Keratinocyte (primary cell): ENCODE results near the gene APCDD1L. TPM values are rescaled to one million over a fixed set of nuclear protein-coding genes. Genes with fewer than 3 reads are reported as not detected.

Experiments
- DNase-seq: peaks from one replicate; pipeline ENCODE4 v3.0.0-alpha.2; 2011; ENCODE audit warnings: low read depth, missing footprints, low spot score
- FAIRE-seq: peaks from 2 replicates; lab custom pipeline; 2011; peaks lifted over from hg19 to GRCh38; lab: Jason Lieb, UNC
- H2AFZ ChIP-seq: 2 replicates; pipeline ENCODE4 v1.6.0; 2012; ENCODE audit warnings: low read length, control low read depth, inconsistent platforms; ENCODE audit not compliant: control insufficient read depth
- H3K27ac ChIP-seq: 2 replicates; pipeline ENCODE4 v1.5.1; 2011; ENCODE audit warnings: low read length; ENCODE audit not compliant: control insufficient read depth, insufficient read depth
- H3K27me3 ChIP-seq: 3 replicates; pipeline ENCODE4 v1.6.0; 2011; ENCODE audit warnings: low read length; ENCODE audit not compliant: control insufficient read depth, insufficient read depth; ENCODE audit errors: extremely low read depth
- H3K36me3 ChIP-seq, 2 experiments: 2 replicates in 1 of 2; 3 replicates in 1 of 2; pipeline ENCODE4 v1.5.1; 2011; ENCODE audit warnings: low read length in 2 of 2, mild to moderate bottlenecking in 1 of 2; ENCODE audit not compliant: control insufficient read depth in 2 of 2, insufficient read depth in 2 of 2; ENCODE audit errors: extremely low read depth in 1 of 2
- H3K4me1 ChIP-seq: 3 replicates; pipeline ENCODE4 v1.5.1; 2011; ENCODE audit warnings: low read length; ENCODE audit not compliant: control insufficient read depth, insufficient read depth; ENCODE audit errors: extremely low read depth
- H3K4me2 ChIP-seq: 3 replicates; pipeline ENCODE4 v1.6.0; 2011; ENCODE audit warnings: low read depth, low read length; ENCODE audit not compliant: control insufficient read depth, insufficient read depth; ENCODE audit errors: extremely low read depth
- H3K4me3 ChIP-seq, 3 experiments: fragments of 200-600 bp in 1 of 3; sonication (generic) in 1 of 3; 2 replicates in 2 of 3; 3 replicates in 1 of 3; pipeline ENCODE4 v1.5.1; 2011 to 2016; ENCODE audit warnings: low read length in 3 of 3, mild to moderate bottlenecking in 3 of 3, control low read depth in 2 of 3, inconsistent platforms in 1 of 3, low read depth in 1 of 3, mixed read lengths in 1 of 3, mixed run types in 1 of 3, moderate library complexity in 1 of 3; ENCODE audit not compliant: control insufficient read depth in 2 of 3, insufficient read depth in 2 of 3; ENCODE audit errors: extremely low read depth in 1 of 3
- H3K79me2 ChIP-seq: 2 replicates; pipeline ENCODE4 v1.6.0; 2012; ENCODE audit warnings: low read length; ENCODE audit not compliant: control insufficient read depth, insufficient read depth
- H3K9ac ChIP-seq: 3 replicates; pipeline ENCODE4 v1.6.0; 2011; ENCODE audit warnings: low read length; ENCODE audit not compliant: control insufficient read depth, insufficient read depth; ENCODE audit errors: extremely low read depth
- H3K9me1 ChIP-seq: 3 replicates; pipeline ENCODE4 v1.6.0; 2011; ENCODE audit warnings: low read length; ENCODE audit not compliant: control insufficient read depth, insufficient read depth; ENCODE audit errors: extremely low read depth
- H3K9me3 ChIP-seq: 2 replicates; pipeline ENCODE4 v1.5.1; 2012; ENCODE audit warnings: low read depth, low read length; ENCODE audit not compliant: control insufficient read depth
- H4K20me1 ChIP-seq: 3 replicates; pipeline ENCODE4 v1.6.0; 2011; ENCODE audit warnings: low read length; ENCODE audit not compliant: control insufficient read depth, insufficient read depth; ENCODE audit errors: extremely low read depth
- EZH2 ChIP-seq: IDR thresholded peaks from one replicate; pipeline ENCODE4 v1.6.1; 2012; ENCODE audit warnings: inconsistent platforms, mild to moderate bottlenecking, low read length, moderate library complexity
- dilution Hi-C: fragments of 300-500 bp; cut with MboI; formaldehyde crosslinking; loops from one replicate; pipeline ENCODE4 v1.7.0; 2020; ENCODE audit warnings: low sequenced_read_pairs; ENCODE audit not compliant: extremely low pct_ligation_motif_present
- polyA plus RNA-seq, 5 experiments: library from polyadenylated mRNA; depleted of rRNA in 3 of 5; stranded (reverse) in 3 of 5; stranded (forward) in 1 of 5; unstranded in 1 of 5; fragments of >200 nt; gene quantifications; 1 replicate in 1 of 5; 2 replicates in 3 of 5; 3 replicates in 1 of 5; pipeline versions ENCODE4 v1.2.1 to v1.2.3, GENCODE V29; 2011 to 2012; ENCODE audit warnings: missing spikeins in 2 of 5, low read depth in 1 of 5, low replicate concordance in 1 of 5
- TF ChIP-seq, protein P1 (sequence below), 3 experiments: IDR thresholded peaks in 1 of 3; conservative IDR thresholded peaks in 1 of 3; optimal IDR thresholded peaks in 1 of 3; 2 replicates in 2 of 3; 3 replicates in 1 of 3; pipeline versions ENCODE3 to v1.5.1; 2011; ENCODE audit warnings: low read length in 3 of 3, mild to moderate bottlenecking in 3 of 3, moderate library complexity in 2 of 3, control low read depth in 1 of 3, inconsistent platforms in 1 of 3; ENCODE audit not compliant: insufficient read depth in 2 of 3; ENCODE audit errors: extremely low read depth in 1 of 3

The APCDD1L gene
- polyA plus RNA-seq, 1 donor (not counting 4 experiments of a cell fraction or from before 2014, with no cell fraction given), result 0.67 TPM

DNA sequence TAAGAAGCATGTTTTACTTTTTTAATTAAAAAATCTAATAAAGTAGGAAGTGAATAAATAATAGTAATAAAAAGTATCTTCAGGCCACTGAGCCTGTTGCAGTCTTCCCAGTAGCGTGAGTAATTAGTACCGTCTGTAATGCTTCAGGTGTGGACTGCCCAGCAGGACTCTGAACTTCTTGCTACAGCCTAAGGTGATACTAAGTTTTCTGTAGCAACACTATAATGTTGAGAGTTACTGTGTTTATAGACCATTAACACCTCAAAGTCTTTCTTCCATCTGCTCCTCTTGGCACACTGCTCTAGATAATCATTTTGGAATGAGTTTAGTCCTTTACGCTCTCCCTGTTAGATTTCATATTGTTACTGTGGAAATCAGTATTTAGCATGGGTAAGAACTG, 97.8 kb downstream of the APCDD1L start:
- Histone ChIP-seq H3K4me3 (no peak overlapping the region), H3K4me2 (no peak overlapping the region), H3K27ac (no peak overlapping the region), H3K9me3 (no peaks in the 10 kb centered on the region), H3K9ac (no peak overlapping the region), H3K9me1 (peaks cover 4% of the 10 kb centered on the region), H3K36me3 (peaks cover 0 to 18% of the 10 kb centered on the region in 2 experiments), H3K4me1 (peaks cover 10% of the 10 kb centered on the region), H4K20me1 (no peaks in the 10 kb centered on the region), H2AFZ (no peak overlapping the region), H3K79me2 (peaks cover 64% of the 10 kb centered on the region), H3K27me3 (no peaks in the 10 kb centered on the region)
- dilution Hi-C loops, result no loop called here
- DNase-seq (no peak), FAIRE-seq (no peak)
- no peak for TF ChIP-seq EZH2
- TF ChIP-seq, protein P1, sequence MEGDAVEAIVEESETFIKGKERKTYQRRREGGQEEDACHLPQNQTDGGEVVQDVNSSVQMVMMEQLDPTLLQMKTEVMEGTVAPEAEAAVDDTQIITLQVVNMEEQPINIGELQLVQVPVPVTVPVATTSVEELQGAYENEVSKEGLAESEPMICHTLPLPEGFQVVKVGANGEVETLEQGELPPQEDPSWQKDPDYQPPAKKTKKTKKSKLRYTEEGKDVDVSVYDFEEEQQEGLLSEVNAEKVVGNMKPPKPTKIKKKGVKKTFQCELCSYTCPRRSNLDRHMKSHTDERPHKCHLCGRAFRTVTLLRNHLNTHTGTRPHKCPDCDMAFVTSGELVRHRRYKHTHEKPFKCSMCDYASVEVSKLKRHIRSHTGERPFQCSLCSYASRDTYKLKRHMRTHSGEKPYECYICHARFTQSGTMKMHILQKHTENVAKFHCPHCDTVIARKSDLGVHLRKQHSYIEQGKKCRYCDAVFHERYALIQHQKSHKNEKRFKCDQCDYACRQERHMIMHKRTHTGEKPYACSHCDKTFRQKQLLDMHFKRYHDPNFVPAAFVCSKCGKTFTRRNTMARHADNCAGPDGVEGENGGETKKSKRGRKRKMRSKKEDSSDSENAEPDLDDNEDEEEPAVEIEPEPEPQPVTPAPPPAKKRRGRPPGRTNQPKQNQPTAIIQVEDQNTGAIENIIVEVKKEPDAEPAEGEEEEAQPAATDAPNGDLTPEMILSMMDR (optimal IDR thresholded peaks at IDR 0.05 in 1 of 3, IDR thresholded peaks at IDR 0.05 in 1 of 3, conservative IDR thresholded peaks at IDR 0.05 in 1 of 3; ENCODE audit: extremely low read depth in 1 of 3, insufficient read depth in 2 of 3, low read length in 3 of 3), result no peak

DNA sequence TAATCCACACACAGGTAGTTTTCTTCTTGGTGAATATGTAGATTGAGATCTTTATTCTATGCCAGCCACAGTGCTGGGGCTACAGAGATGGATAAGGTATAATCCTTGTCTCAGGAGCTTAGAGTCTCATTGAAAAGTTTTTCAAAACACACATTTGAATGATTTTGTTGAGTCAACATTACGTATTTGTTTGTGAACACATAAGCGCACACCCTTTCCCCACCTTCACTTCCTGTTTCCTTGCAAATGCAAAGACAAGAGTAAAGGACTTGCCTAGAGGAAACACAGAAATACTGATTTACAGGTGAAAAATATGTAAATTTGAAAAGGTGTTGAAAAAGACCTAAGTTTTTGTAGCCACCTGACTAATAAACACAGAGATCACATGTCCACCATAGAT, 98.4 kb downstream of the APCDD1L start:
- H3K36me3 ChIP-seq, result peaks cover 0 to 15% of the 10 kb centered on the region in 2 experiments
- no peaks in the 10 kb centered on the region for H4K20me1 ChIP-seq
- no peak for TF ChIP-seq EZH2
- TF ChIP-seq, protein P1 (optimal IDR thresholded peaks at IDR 0.05 in 1 of 3, IDR thresholded peaks at IDR 0.05 in 1 of 3, conservative IDR thresholded peaks at IDR 0.05 in 1 of 3; ENCODE audit: extremely low read depth in 1 of 3, insufficient read depth in 2 of 3, low read length in 3 of 3), result no peak
- no peak overlapping the region for H3K4me2 ChIP-seq
- H3K9ac ChIP-seq, result no peak overlapping the region
- dilution Hi-C loops, result no loop called here
- H3K4me3 ChIP-seq, result no peak overlapping the region
- DNase-seq (no peak), FAIRE-seq (no peak)
- peaks cover 4% of the 10 kb centered on the region for H3K9me1 ChIP-seq
- H3K27ac ChIP-seq, result no peak overlapping the region
- no peaks in the 10 kb centered on the region for H3K27me3 ChIP-seq
- H3K4me1 ChIP-seq, result peaks cover 10% of the 10 kb centered on the region
- peaks cover 66% of the 10 kb centered on the region for H3K79me2 ChIP-seq
- no peak overlapping the region for H2AFZ ChIP-seq
- no peaks in the 10 kb centered on the region for H3K9me3 ChIP-seq
